ENCODE data around the gene KCNIP4. TPM values are rescaled to one million over a fixed set of nuclear protein-coding genes. Genes with fewer than 3 reads are reported as not detected.

KCNIP4 gene
- total RNA-seq, 4 donors from 2014 or later = 0.19 to 0.50 (median 0.34) TPM; not detected in 1

DNA sequence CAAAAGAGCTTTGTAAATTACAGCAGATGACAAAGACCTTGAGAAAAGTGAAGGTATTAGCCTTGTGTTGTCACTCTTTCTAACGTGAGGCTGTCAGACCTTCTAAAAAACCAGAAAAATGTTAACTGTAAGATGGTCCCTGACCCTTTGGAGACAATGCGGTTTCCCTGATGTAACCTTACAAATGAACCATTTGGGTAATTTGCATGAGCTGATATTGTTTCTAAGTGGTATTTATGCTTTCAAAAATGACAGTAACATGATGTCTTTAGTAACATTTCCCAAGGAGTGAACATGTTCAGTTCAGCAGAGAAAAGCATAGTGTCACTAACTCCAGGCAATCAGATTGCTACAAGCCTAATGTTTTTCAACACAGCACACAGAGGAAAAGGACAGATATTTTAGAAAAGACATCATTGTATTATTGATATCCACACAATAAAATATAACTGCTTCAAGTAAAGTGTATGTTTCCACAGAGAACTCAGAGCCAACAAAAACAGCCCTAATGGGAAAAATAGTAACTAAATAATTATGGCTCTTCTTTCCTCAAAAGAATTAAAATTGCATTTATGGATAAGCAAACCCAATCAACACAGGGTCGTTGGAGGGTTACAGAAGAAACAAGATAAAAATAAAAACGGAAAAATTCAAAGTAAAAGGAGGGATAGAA lies 434.4 kb downstream of the KCNIP4 start:
- Histone ChIP-seq H3K4me1 (no peaks in the 10 kb centered on the region), H3K4me3 (no peak overlapping the region), H3K36me3 (no peaks in the 10 kb centered on the region), H3K27ac (replicated peaks in 1 of 4) (no peak overlapping the region), H3K27me3 (no peaks in the 10 kb centered on the region), H3K9me3 (no peaks in the 10 kb centered on the region)
- no peak for DNase-seq (ENCODE audit: extremely low spot score)
- TF ChIP-seq POLR2A (IDR thresholded peaks at IDR 0.05; ENCODE audit: low read depth) = no peak
- no peak for TF ChIP-seq EP300 (IDR thresholded peaks at IDR 0.05)
- TF ChIP-seq POLR2AphosphoS5 (IDR thresholded peaks at IDR 0.05) = no peak
- TF ChIP-seq, protein P1, sequence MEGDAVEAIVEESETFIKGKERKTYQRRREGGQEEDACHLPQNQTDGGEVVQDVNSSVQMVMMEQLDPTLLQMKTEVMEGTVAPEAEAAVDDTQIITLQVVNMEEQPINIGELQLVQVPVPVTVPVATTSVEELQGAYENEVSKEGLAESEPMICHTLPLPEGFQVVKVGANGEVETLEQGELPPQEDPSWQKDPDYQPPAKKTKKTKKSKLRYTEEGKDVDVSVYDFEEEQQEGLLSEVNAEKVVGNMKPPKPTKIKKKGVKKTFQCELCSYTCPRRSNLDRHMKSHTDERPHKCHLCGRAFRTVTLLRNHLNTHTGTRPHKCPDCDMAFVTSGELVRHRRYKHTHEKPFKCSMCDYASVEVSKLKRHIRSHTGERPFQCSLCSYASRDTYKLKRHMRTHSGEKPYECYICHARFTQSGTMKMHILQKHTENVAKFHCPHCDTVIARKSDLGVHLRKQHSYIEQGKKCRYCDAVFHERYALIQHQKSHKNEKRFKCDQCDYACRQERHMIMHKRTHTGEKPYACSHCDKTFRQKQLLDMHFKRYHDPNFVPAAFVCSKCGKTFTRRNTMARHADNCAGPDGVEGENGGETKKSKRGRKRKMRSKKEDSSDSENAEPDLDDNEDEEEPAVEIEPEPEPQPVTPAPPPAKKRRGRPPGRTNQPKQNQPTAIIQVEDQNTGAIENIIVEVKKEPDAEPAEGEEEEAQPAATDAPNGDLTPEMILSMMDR (IDR thresholded peaks at IDR 0.05) = no peak
- intact Hi-C loops (cut with DNase I) = no loop called here
- 78% methylated on average over 4 of the region's 4 CpGs for WGBS

GRCh38 chr4:21512353-21512752 lies 436.2 kb downstream of the KCNIP4 start:
- intact Hi-C loops (cut with DNase I) = no loop called here
- H3K4me1 ChIP-seq = no peaks in the 10 kb centered on the region
- H3K27me3 ChIP-seq = no peaks in the 10 kb centered on the region
- H3K36me3 ChIP-seq = no peaks in the 10 kb centered on the region
- no peak overlapping the region for H3K27ac ChIP-seq (replicated peaks in 1 of 4)
- TF ChIP-seq POLR2A (IDR thresholded peaks at IDR 0.05; ENCODE audit: low read depth) = no peak
- TF ChIP-seq POLR2AphosphoS5 (IDR thresholded peaks at IDR 0.05) = no peak
- TF ChIP-seq, protein P1 (IDR thresholded peaks at IDR 0.05) = peak; percentile 3 to 23 (median 20)
- TF ChIP-seq EP300 (IDR thresholded peaks at IDR 0.05) = no peak
- no peaks in the 10 kb centered on the region for H3K9me3 ChIP-seq
- WGBS = 92% methylated on average over 1 of the region's 1 CpG
- no peak for DNase-seq (ENCODE audit: extremely low spot score)
- H3K4me3 ChIP-seq = no peak overlapping the region

DNA sequence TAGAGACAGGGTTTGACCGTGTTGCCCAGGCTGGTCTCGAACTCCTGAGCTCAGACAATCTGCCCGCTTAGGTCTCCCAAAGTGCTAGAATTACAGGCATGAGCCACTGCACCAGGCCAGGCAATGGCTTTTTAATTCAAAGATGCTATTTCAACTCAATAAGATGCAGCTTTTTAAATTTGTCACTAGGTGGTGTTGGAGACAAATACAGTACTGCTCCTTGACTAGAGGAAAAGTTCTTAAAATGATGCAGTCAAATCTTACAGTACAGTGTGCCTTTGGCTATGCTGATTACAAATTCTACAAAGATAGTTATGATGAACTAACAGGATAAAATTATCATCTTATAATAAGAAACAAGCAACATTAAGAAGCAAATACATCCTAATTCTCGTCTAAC lies 441.1 kb downstream of the KCNIP4 start:
- intact Hi-C loops (cut with DNase I) = no loop called here
- Histone ChIP-seq H3K27me3 (no peaks in the 10 kb centered on the region), H3K9me3 (no peaks in the 10 kb centered on the region), H3K4me3 (no peak overlapping the region), H3K27ac (replicated peaks in 1 of 4) (no peak overlapping the region), H3K4me1 (no peaks in the 10 kb centered on the region), H3K36me3 (no peaks in the 10 kb centered on the region)
- TF ChIP-seq EP300 (IDR thresholded peaks at IDR 0.05) (no peak), POLR2AphosphoS5 (IDR thresholded peaks at IDR 0.05) (no peak)
- TF ChIP-seq, protein P1 (IDR thresholded peaks at IDR 0.05) = no peak
- WGBS = 87% methylated on average over 4 of the region's 4 CpGs
- no peak for DNase-seq (ENCODE audit: extremely low spot score)

- intact Hi-C loops (cut with DNase I) = no loop called here
- TF ChIP-seq, protein P1 (IDR thresholded peaks at IDR 0.05) = no peak
- TF ChIP-seq EP300 (IDR thresholded peaks at IDR 0.05) = no peak
- no peak for TF ChIP-seq POLR2A (IDR thresholded peaks at IDR 0.05; ENCODE audit: low read depth)
- no peak for TF ChIP-seq POLR2AphosphoS5 (IDR thresholded peaks at IDR 0.05)
- WGBS = 72% methylated on average over 1 of the region's 1 CpG
Observed at GRCh38 chr4:21490682-21491081, 457.9 kb downstream of the KCNIP4 start.

DNA sequence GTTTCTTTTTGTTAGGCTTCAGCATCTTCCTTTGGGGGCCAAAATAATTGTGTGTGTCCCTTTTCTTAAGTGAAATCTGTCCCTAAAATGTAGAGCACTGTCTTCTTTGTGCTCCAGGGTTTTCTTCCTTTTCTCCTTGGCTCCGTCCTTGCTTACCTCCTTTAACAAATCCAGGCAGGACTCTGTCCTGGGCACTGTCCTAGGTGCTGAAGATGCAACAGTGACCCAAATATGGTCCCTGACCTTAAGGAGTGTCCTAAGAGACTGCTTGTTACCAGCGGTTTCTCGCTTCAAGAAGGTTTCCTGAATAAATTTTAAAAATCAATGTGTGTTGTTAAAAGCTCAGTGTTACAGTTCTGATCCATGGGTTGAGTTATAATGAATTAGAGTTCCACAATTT lies 471.8 kb downstream of the KCNIP4 start:
- Histone ChIP-seq H3K9me3 (no peaks in the 10 kb centered on the region), H3K27ac (replicated peaks in 1 of 4) (no peak overlapping the region), H3K4me1 (no peaks in the 10 kb centered on the region), H3K4me3 (no peak overlapping the region), H3K27me3 (no peaks in the 10 kb centered on the region), H3K36me3 (no peaks in the 10 kb centered on the region)
- WGBS = 42% methylated on average over 3 of the region's 3 CpGs
- DNase-seq (ENCODE audit: extremely low spot score) = no peak
- TF ChIP-seq, protein P1 (IDR thresholded peaks at IDR 0.05) = no peak
- TF ChIP-seq EP300 (IDR thresholded peaks at IDR 0.05) (no peak), POLR2AphosphoS5 (IDR thresholded peaks at IDR 0.05) (no peak), POLR2A (IDR thresholded peaks at IDR 0.05; ENCODE audit: low read depth) (no peak)
- intact Hi-C loops (cut with DNase I) = no loop called here

More at GRCh38 chr4:21490682-21491081, 457.9 kb downstream of the KCNIP4 start:
- H3K36me3 ChIP-seq = no peaks in the 10 kb centered on the region
- H3K27ac ChIP-seq (replicated peaks in 1 of 4) = no peak overlapping the region
- no peaks in the 10 kb centered on the region for H3K4me1 ChIP-seq
- H3K9me3 ChIP-seq = no peaks in the 10 kb centered on the region
- no peak for DNase-seq (ENCODE audit: extremely low spot score)
- H3K27me3 ChIP-seq = no peaks in the 10 kb centered on the region
- no peak overlapping the region for H3K4me3 ChIP-seq

All from esophagus muscularis mucosa (tissue), 4 donors.